Cardiac fibroblast (primary cell): ENCODE results near the gene HBS1L.

Experiments
- DNase-seq, 2 donors: peaks; one replicate each; pipeline versions ENCODE4 v3.0.0 to v3.0.0-alpha.2; 2010; ENCODE audit warnings: low read depth in 2 of 2
- H3K4me3 ChIP-seq, 2 donors: replicated peaks in 1 of 2; 1 replicate in 1 of 2; 2 replicates in 1 of 2; pipeline ENCODE4 v1.5.1; 2011; ENCODE audit warnings: low read depth in 2 of 2, low read length in 2 of 2, mild to moderate bottlenecking in 2 of 2, moderate library complexity in 1 of 2
- TF ChIP-seq, protein P1 (sequence below): IDR thresholded peaks from one replicate; pipeline ENCODE4 v1.5.1; 2011; ENCODE audit warnings: low read depth, mild to moderate bottlenecking, low read length, inconsistent platforms

The HBS1L gene

DNA sequence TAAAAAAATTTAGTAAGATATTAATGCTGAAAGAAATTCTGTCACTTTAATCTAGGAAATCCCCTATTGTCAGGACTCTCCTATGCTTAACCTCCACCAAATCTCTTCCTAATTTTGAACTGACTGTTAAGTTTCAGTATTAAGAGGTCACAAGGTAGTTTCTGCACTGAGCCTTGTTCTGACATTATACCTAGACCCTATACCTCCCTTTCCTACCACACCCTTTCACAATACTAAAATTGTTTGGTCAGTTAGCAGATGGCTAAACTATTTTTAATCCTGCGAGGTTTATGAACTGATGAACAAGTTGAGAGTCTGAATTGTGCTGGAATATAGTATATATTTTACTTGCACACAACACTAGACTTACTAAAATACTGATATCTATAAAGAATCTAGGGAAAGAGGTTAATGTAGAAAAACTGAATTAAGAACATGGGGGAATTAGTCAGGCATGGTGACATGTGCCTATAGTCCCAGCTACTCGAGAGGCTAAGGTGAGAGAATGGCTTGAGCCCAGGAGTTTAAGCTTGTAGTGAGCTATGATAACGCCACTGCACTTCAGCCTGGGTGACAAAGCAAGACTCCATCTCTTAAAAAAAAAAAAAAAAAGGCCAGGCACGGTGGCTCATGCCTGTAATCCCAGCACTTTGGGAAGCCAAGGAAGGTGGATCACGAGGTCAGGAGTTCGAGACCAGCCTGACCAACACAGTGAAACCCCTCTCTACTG is 51.5 kb downstream of the HBS1L start:
- H3K4me3 ChIP-seq = no peak overlapping the region
- DNase-seq = no peak
- TF ChIP-seq, protein P1, sequence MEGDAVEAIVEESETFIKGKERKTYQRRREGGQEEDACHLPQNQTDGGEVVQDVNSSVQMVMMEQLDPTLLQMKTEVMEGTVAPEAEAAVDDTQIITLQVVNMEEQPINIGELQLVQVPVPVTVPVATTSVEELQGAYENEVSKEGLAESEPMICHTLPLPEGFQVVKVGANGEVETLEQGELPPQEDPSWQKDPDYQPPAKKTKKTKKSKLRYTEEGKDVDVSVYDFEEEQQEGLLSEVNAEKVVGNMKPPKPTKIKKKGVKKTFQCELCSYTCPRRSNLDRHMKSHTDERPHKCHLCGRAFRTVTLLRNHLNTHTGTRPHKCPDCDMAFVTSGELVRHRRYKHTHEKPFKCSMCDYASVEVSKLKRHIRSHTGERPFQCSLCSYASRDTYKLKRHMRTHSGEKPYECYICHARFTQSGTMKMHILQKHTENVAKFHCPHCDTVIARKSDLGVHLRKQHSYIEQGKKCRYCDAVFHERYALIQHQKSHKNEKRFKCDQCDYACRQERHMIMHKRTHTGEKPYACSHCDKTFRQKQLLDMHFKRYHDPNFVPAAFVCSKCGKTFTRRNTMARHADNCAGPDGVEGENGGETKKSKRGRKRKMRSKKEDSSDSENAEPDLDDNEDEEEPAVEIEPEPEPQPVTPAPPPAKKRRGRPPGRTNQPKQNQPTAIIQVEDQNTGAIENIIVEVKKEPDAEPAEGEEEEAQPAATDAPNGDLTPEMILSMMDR = no peak

DNA sequence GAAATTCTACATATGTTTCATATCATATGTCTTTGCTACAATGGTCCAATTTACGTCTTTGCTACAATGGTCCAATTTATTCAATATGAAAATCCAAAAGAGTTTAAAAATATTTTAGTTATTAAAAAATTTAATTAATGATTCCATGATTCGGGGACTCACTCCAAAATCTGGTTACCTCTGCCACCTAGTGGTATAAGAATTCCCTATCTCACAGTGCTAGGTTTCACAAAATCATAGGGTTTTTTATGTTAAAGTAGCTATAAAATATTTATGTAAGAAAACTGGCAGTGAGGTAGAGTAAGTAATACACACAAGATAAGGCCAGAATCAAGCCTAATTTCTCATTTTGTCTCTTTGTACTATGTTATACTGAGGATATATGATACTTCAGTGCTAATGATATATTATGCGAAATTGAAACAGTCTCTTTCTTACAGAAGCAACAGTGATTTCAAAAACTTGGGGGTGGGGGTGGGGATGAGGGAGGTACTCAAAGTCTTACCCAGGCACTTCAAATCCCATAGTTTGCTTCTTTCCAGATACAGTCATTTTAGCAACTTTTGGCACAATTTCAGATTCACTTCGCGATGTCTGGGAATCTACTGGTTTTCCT is 52.3 kb downstream of the HBS1L start:
- TF ChIP-seq, protein P1 = peak; percentile 55
- DNase-seq = peak; percentile 34 to 47
- no peak overlapping the region for H3K4me3 ChIP-seq

DNA sequence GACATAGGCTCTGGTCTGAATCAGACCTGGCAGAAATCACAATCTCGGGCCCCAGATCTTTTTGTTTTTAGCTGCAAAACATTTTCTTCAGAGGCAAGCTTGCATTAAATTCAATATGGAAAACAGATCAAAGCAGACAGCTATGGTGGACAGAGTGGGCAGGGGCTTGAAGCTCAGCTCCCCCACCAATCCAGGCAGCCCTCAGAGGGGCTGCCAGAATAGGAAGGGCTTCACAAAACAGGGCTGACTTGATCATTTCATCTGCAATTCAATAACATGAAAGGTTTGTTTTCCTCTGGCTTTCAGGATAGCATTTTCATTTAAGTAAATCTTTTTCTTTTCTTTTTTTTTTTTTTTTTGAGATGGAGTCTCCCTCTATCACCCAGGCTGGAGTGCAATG is 55.5 kb downstream of the HBS1L start:
- H3K4me3 ChIP-seq = no peak overlapping the region
- TF ChIP-seq, protein P1 = no peak
- DNase-seq = no peak

DNA sequence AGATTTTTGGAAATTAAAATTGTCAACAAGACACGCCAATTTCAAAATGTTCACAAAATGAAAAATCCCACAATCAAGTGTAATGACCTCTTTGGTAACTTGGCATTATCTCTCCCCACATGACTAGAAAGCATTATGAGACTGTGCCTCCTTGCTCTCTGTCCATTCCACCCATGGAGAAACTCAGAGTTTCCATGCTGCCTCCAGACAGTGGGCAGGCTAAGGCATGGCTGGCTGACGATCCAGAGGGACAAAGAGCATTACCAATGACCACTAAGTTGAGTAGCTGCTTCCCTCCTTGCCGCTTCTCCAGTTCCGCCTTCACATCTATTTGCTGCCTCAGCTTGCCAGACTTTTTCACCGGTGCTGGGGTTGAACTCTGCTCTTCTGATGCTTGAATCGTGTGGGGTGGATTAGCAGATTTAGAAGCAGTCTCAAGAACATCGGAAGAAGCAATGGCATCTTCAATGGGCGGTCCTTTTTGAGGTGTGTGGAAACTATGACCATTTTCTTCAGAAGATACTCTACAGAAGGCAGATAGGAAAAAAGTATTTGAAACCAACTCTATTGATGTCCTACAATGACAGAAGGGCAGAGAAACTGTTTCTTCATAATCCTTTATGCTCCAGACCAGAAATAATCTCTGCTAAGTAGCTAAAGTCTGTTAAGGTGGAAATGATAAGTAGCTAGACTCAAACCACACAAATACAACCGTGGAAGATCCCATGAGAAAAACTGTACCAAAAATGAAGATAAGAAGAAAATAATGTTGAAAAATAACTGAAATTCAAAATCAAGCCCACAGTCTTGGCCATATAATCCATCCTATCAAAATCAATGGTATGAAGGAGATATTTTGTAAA is 57.3 kb downstream of the HBS1L start:
- H3K4me3 ChIP-seq = no peak overlapping the region
- DNase-seq = no peak
- TF ChIP-seq, protein P1 = no peak

DNA sequence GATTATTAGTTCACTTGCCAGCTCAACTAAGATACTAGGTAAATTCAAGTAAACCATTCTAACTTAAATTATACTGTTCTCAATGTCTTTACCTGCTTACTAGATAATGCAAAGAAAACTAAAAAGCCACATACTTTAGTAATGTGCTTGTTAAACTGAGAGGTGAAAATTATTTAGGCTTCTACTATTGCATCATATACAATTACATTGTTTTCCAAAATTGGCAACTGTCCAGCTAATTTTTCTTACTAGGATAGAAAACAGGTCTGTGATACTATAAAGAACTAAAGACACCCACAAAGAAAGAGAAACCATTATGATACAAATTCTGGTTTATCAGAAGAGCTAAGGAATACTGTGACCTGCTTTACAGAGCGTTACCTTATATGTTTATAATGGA is 59.1 kb downstream of the HBS1L start:
- no peak overlapping the region for H3K4me3 ChIP-seq
- DNase-seq = peak; percentile 9 to 23
- TF ChIP-seq, protein P1 = no peak

DNA sequence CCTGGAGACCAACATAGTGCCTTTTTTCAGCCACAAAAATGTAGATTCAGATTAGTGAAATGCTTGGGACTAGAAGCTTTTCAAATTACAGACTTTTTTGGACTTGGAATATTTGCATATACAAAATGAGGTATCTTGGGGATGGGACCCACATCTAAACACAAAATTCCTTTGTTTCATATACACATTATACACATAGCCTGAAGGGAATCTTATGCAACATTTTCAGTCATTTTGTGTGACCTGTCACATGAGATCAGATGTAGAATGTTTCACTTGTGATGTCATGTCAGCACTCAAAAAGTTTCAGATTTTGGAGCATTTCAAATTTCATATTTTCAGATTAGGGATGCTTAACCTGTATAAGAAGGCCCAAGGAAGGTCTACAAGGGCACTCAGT is 60.2 kb downstream of the HBS1L start:
- TF ChIP-seq, protein P1 = no peak
- no peak for DNase-seq

More for the DNA sequence above, 60.2 kb downstream of the HBS1L start:
- H3K4me3 ChIP-seq = no peak overlapping the region
